Left cardiac atrium (tissue), 4 donors: ENCODE measurements around the gene PHC2. TPM values are rescaled to one million over a fixed set of nuclear protein-coding genes. Genes with fewer than 3 reads are reported as not detected.
"Not testable (repeated sequence)": the region's sequence is repeated elsewhere in the genome, so short reads cannot be mapped to it uniquely, and the experiment has no call there.

Experiments used
- ATAC-seq, 2 donors: fragments of 200-7000 bp; cut with Tn5 transposase; one replicate each; pipeline ENCODE4 v1.9.1; 2020; ENCODE audit warnings: mild to moderate bottlenecking in 2 of 2, moderate library complexity in 2 of 2
- DNase-seq: peaks from one replicate; pipeline ENCODE4 v3.0.0-alpha.2; 2020
- intact Hi-C, 2 donors: fragments of 100-400 bp; cut with DNase I; formaldehyde crosslinking; loops; one replicate each; pipeline versions ENCODE4 v1.14.1 to v1.15.1; 2022 to 2023
- total RNA-seq, 2 donors: library from RNA; stranded (reverse); fragmentation: NEBNext Ultra II Directional; extraction: Animal tissue kit (Norgen Biotek cat#: 25700); gene quantifications; one replicate each; pipeline ENCODE4 v1.2.1, GENCODE V29; 2021
- donor health status: DM: no; HTN: yes; CAD: no.
- donor health status: DM: no; HTN: yes; CAD: no; lungs with severe emphysema.
- donor health status: DM: yes; HTN: yes; CAD: no.
- donor health status: Dilated cardiomyopathy.

PHC2 gene
- total RNA-seq, 2 donors from 2014 or later: 75.0 to 139 TPM

DNA sequence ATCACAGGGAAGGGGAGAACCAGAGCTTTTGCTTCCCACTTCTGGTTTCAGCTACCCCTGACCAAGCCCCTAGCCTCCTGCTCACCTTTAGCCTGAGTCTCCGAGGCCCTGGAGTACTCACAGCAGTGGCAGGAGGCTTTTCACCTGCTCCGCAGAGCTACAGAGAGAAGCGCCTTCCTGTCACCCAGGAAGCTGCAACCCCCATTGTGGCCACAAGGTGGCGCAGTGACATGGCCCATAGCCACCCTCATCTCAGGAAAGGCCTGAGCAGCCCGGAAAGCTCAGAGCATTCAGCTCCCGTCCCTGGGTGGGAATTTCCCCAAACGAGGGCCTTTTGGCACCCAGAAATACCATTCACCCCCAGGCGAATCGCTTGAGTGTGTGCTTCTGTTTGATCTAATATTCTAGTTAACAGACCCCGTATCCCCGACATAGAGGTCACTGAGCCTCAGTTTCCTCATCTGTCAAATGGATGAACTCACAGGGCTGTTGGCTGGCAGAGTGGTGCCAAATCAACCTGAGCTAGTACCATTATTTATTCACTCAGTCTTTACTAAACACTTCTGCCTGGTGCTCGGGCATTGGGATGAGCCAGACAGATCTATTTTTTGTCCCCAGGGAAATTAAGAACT lies 135.3 kb downstream of the PHC2 start:
- peak; percentile 79 to 84 for ATAC-seq
- DNase-seq: peak; percentile 83
- intact Hi-C loops: loop anchor here (5.0 to 10.0 kb wide), 3 partner anchors 72 to 172 kb away; no protein-coding TSS in a partner anchor

DNA sequence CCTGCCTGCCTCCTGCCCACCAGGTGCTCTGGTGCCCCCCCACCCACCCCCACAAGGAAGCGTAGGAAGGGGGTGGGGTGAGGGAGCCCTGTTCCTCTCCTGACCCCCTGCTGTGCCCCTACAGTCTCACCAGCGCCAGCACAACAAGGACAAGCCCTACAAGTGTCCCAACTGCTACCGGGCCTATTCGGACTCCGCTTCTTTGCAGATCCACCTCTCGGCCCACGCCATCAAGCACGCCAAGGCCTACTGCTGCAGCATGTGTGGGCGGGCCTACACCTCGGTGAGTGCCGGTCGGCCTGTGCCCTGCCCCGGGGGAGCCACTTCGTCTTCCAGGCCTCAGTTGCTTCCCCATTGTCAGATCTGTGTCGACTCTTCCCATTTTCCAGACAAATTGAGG lies 135.9 kb downstream of the PHC2 start:
- DNase-seq: no peak
- intact Hi-C loops: loop anchor here (5.0 to 10.0 kb wide), 3 partner anchors 72 to 172 kb away; no protein-coding TSS in a partner anchor

GRCh38 chr1:33294071-33295010 lies 136.6 kb downstream of the PHC2 start:
- DNase-seq (no peak), ATAC-seq (no peak)
- intact Hi-C loops: loop anchor here (5.0 to 10.0 kb wide), 5 partner anchors 72 to 318 kb away; no protein-coding TSS in a partner anchor

More for the DNA sequence above, 135.9 kb downstream of the PHC2 start:
- ATAC-seq: no peak

GRCh38 chr1:33292726-33293340 lies 138.1 kb downstream of the PHC2 start:
- DNase-seq (no peak), ATAC-seq (peak; percentile 11 to 31)
- intact Hi-C loops: loop anchor here (5.0 to 10.0 kb wide), 3 partner anchors 71 to 319 kb away; no protein-coding TSS in a partner anchor

GRCh38 chr1:33290615-33291014 lies 140.3 kb downstream of the PHC2 start:
- intact Hi-C loops: loop anchor here (5.0 to 10.0 kb wide), 3 partner anchors 68 to 322 kb away; no protein-coding TSS in a partner anchor
- DNase-seq, ATAC-seq: not testable (repeated sequence)

DNA sequence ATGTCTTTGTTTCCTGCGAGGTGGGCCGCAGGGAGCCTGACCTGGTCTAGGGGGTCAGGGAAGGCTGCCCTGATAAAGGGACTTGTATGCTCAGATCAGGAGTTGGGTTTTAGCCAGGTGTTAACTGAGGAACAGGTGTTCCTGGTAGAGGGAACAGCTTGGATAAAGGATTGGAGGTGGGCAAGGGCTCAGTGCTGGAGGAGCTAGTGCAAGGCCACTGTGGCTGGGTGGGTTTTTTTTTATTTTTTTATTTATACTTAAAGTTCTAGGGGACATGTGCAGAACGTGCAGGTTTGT lies 141.1 kb downstream of the PHC2 start:
- DNase-seq (no peak), ATAC-seq (peak in 1 of 2 donors; percentile 20)
- intact Hi-C loops: loop anchor here (5.0 to 10.0 kb wide), 3 partner anchors 68 to 322 kb away; no protein-coding TSS in a partner anchor

DNA sequence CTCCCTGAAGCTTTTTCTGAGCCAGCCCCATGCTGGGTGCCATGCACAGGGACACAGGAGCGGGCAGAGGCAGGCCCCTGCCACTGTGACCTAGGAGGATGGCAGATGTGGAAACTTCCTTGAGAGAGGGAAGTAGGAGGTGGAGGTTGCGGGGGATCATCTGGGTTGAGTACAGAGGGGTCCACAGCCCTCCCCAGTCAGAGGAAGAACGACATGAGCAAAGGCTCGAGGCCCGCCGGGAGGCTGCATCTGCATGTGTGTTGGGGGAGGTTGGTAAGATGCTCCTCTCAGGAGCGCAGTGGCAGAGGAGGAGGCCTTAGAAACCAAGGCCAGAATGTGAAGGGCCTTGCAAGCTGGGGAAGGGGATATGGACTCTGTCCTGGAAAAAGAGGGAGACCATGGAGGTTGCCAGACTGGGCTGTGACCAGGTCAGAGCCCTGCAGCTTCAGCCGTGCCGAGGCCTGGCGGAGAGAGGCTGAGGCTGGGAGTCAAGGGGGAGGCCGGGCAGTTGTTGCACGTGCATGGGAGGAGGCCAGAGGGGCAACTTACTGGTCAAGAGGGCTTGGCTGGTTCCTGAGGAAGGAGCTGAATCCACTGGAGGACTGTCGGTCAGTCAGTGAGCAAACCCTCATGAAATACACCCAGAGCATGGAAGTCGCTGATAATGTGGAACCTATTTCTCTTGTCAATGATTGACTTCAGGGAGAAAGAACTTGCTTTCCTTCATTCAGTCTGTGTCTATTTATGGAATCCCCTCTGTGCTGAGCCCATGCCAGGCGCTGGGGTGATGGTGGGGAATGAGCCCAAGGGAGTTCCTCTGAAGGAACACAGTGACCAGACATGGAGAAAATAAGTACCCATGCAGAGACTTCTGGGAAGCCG lies 141.7 kb downstream of the PHC2 start:
- intact Hi-C loops: no loop called here
- peak; percentile 23 to 27 for ATAC-seq
- DNase-seq: no peak

DNA sequence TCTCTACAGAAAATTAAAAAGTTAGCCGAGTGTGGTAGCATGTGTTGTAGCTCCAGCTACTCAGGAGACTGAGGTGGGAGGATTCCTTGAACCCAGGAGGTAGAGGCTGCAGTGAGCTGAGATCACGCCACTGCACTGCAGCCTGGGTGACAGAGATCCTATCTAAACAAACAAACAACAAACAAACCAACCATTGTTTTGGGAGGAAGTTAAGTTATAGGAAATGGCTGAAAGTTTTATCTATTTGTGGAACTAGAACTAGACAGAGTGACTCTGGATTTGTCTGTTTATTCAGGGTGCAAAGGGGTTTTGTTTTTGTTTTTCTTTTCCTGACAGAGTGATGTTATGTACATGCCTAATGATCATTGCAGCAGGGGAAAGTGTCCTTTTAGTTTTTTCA lies 143.6 kb downstream of the PHC2 start:
- intact Hi-C loops: no loop called here
- ATAC-seq: no peak
- no peak for DNase-seq

- intact Hi-C loops: no loop called here
- DNase-seq (no peak), ATAC-seq (no peak)
Observed at GRCh38 chr1:33286451-33287185, 144.3 kb downstream of the PHC2 start.

DNA sequence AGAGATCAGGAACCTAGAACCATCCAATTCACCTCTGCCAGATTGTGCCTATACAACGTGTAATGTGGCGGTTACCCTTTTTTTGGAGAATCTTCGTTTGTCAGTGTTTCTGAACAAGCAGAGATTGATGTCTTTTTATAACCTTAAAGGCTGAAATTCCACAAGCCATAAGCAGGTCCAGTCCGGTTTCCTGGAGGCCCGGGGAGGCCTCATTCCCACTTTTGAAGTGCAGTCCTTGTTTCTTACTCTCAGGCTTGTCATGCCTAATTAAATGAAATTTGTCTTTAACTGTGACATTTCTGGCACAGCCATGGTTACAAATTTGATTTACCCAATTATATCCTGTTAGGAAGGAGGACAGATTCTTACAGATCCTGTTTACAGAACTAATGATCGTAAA lies 146.8 kb downstream of the PHC2 start:
- ATAC-seq (no peak), DNase-seq (no peak)
- intact Hi-C loops: no loop called here

GRCh38 chr1:33282791-33283190 lies 148.1 kb downstream of the PHC2 start:
- no peak for DNase-seq
- intact Hi-C loops: no loop called here
- no peak for ATAC-seq

- DNase-seq (no peak), ATAC-seq (no peak)
- intact Hi-C loops: no loop called here
Observed at GRCh38 chr1:33281554-33282303, 149.2 kb downstream of the PHC2 start.

DNA sequence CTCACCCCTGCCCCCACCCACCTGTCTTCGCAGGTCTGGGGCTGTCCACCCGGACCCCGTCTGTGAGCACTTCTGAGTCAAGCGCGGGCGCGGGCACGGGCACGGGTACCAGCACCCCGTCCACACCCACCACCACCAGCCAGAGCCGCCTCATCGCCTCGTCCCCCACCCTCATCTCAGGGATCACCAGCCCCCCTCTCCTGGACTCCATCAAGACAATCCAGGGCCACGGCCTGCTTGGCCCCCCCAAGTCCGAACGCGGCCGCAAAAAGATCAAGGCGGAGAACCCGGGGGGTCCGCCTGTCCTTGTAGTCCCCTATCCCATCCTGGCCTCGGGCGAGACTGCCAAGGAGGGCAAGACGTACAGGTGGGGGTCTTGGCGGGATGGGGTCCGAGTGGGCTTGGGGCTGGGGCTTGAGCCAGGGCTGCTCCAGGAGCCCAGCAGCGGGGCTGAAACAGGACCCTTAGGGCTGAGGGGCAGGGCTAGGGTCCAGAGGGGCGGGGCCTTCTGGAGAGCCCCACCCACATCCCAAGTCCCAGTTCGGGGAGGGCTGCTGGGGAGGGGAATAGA lies 150.7 kb downstream of the PHC2 start:
- DNase-seq (no peak), ATAC-seq (peak in 1 of 2 donors; percentile 35)
- intact Hi-C loops: no loop called here

DNA sequence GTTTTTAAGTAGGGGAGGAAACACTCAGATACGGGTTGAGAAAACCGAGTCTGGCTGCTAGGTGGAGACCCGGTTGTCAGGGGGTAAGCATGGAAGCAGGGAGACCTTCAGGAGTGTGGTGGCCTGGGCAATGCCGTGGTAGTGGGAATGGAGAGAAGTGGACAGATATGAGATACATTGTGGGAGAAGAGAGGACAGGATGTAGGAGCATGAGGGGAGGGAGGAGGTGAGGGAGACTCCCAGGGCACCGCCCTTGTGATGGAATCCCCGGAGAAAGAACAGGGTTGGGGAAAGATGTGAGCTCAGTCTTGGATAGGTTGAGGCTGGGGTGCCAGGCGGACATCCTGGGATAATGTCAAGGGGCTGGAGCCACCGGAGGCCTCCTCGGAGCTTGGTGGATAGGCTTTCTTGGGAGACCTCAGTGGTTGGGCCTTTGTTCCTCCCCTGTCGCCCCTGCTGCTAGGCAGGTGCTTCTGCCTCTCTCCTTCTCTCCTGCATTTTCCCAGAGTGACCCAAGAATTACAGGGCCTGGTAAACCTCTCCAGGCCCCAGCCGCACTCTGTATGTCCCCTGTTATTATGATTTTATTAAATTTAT lies 153.3 kb downstream of the PHC2 start:
- ATAC-seq: no peak
- intact Hi-C loops: no loop called here
- no peak for DNase-seq

DNA sequence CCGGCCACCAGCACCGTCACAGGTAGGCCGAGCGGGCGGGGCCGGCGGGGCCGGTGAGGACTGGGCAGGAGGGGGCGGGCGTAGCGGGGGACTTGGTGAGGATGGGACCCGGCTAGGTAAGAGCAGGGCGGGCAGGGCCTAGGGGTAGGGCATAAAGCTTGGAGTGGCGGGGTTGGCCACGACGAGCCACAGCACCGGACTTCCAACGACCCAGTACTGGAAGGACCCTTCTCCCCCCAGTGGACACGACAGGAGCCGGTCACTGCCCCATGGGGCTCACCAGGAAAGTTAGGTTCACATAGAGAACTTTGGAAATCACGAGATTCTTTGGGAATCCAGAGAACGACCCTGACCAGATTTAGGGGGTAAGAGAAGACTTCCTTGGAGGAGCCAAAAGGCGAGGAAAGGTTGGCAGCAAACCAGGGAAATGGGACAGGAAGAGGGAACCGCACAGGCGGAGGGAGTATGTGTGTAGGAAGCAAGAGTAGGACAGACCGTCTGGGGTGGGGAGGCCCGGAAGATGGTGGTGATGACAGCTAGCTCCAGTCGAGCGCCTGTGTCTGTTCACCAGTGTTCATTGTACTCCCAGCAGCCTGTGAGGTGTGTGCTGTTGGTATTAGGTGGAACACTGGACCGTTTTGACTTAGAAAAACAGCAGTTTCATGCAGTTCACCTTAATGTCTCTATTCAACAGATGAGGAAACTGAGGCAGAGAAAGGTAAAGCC lies 154.2 kb downstream of the PHC2 start:
- ATAC-seq (no peak), DNase-seq (no peak)
- intact Hi-C loops: no loop called here
